PC-3 (cell line): ENCODE data around the gene SMOC2. TPM values are rescaled to one million over a fixed set of nuclear protein-coding genes. Genes with fewer than 3 reads are reported as not detected.

Experiments
- ATAC-seq: fragments of 200-7000 bp; cut with Tn5 transposase; 2 replicates; pipeline ENCODE4 v1.9.1; 2020; ENCODE audit warnings: mild to moderate bottlenecking, moderate library complexity
- BruUV-seq: library from RNA; stranded (reverse); fragments of 400-500 nt; replicated peaks from 2 replicates; lab custom pipeline; 2021; lab: Mats Ljungman, UMichigan
- CTCF ChIA-PET: fragments of 300-600 bp; sonication (Branson Sonifier 250); formaldehyde crosslinking; loops from one replicate; lab custom pipeline; 2022; ENCODE audit warnings: antibody characterized with exemption; lab: Charles Lee
- POLR2A ChIA-PET: fragments of 300-600 bp; sonication (Branson Sonifier 250); formaldehyde crosslinking; loops from one replicate; lab custom pipeline; 2022; ENCODE audit warnings: antibody characterized with exemption; ENCODE audit not compliant: unreplicated experiment; lab: Charles Lee
- DNase-seq: peaks from one replicate; pipeline ENCODE4 v3.0.0-alpha.2; 2015
- H2AFZ ChIP-seq: fragments of 300-600 bp; sonication (generic); 2 replicates; pipeline ENCODE4 v1.6.0; 2016; ENCODE audit warnings: antibody characterized with exemption, low read length
- H3F3A ChIP-seq: fragments of 300-600 bp; sonication (generic); one replicate; pipeline ENCODE4 v1.6.0; 2017; ENCODE audit warnings: antibody characterized with exemption, low read length, control low read depth, mild to moderate bottlenecking; ENCODE audit not compliant: unreplicated experiment
- H3K27ac ChIP-seq: fragments of 300-600 bp; sonication (generic); 2 replicates; pipeline ENCODE4 v1.5.1; 2016; ENCODE audit warnings: mild to moderate bottlenecking, low read length
- H3K27me3 ChIP-seq: fragments of 300-600 bp; sonication (generic); 2 replicates; pipeline ENCODE4 v1.6.1; 2016; ENCODE audit warnings: low read length, mixed read lengths
- H3K36me3 ChIP-seq: fragments of 300-600 bp; sonication (generic); 2 replicates; pipeline ENCODE4 v1.6.1; 2016; ENCODE audit warnings: low read depth, mixed run types, low read length, mixed read lengths
- H3K4me1 ChIP-seq: fragments of 300-600 bp; sonication (generic); 2 replicates; pipeline ENCODE4 v1.5.1; 2016; ENCODE audit warnings: low read length; ENCODE audit not compliant: insufficient read depth
- H3K4me2 ChIP-seq: fragments of 300-600 bp; sonication (generic); 2 replicates; pipeline ENCODE4 v1.6.0; 2016; ENCODE audit warnings: low read length
- H3K4me3 ChIP-seq: fragments of 300-600 bp; sonication (generic); 2 replicates; pipeline ENCODE4 v1.5.1; 2016; ENCODE audit warnings: mild to moderate bottlenecking, low read length, mixed read lengths
- H3K79me2 ChIP-seq: fragments of 300-600 bp; sonication (generic); 2 replicates; pipeline ENCODE4 v1.6.1; 2017; ENCODE audit warnings: low read length, mixed read lengths
- H3K9ac ChIP-seq: fragments of 300-600 bp; sonication (generic); 2 replicates; pipeline ENCODE4 v1.6.0; 2016; ENCODE audit warnings: mild to moderate bottlenecking, low read length
- H3K9me2 ChIP-seq: fragments of 300-600 bp; sonication (generic); replicated peaks from 2 replicates; pipeline ENCODE4 v1.6.1; 2016; ENCODE audit warnings: mixed run types, low read length, mixed read lengths
- H3K9me3 ChIP-seq: fragments of 300-600 bp; sonication (generic); 2 replicates; pipeline ENCODE4 v1.6.1; 2016; ENCODE audit warnings: low read length, mixed read lengths
- H4K20me1 ChIP-seq: fragments of 300-600 bp; sonication (generic); 2 replicates; pipeline ENCODE4 v1.6.1; 2016; ENCODE audit warnings: low read length, mixed read lengths
- EZH2 ChIP-seq: fragments of 300-600 bp; sonication (generic); IDR thresholded peaks from one replicate; pipeline ENCODE4 v1.6.1; 2017; ENCODE audit warnings: antibody characterized with exemption, mild to moderate bottlenecking, low read length; ENCODE audit not compliant: unreplicated experiment
- EZH2phosphoT487 ChIP-seq: fragments of 300-600 bp; sonication (generic); IDR thresholded peaks from 2 replicates; pipeline ENCODE4 v1.6.1; 2018; ENCODE audit warnings: mild to moderate bottlenecking, antibody characterized with exemption, low read length, borderline replicate concordance
- intact Hi-C: fragments of 100-400 bp; cut with micrococcal nuclease; formaldehyde crosslinking; loops from 2 replicates; pipeline ENCODE4 v1.9.0; 2023
- total RNA-seq: library from RNA; depleted of rRNA; stranded (reverse); fragments of >200 nt; gene quantifications from 2 replicates; pipeline ENCODE4 v1.2.3, GENCODE V29; 2014
- TF ChIP-seq, protein P1 (sequence below): fragments of 300-600 bp; sonication (generic); conservative IDR thresholded peaks from 2 replicates; pipeline ENCODE4 v1.5.1; 2017; ENCODE audit warnings: antibody characterized with exemption, low read depth, mild to moderate bottlenecking, low read length

SMOC2 gene
- total RNA-seq, 1 experiment from 2014 or later: not detected

GRCh38 chr6:168498161-168498843 is 57.3 kb downstream of the SMOC2 start:
- H3K9me2 ChIP-seq: no peaks in the 10 kb centered on the region
- H3K9me3 ChIP-seq: no peaks in the 10 kb centered on the region
- BruUV-seq: no TSS peak
- H3K4me3 ChIP-seq: no peak overlapping the region
- no peak overlapping the region for H3K4me2 ChIP-seq
- TF ChIP-seq, protein P1, sequence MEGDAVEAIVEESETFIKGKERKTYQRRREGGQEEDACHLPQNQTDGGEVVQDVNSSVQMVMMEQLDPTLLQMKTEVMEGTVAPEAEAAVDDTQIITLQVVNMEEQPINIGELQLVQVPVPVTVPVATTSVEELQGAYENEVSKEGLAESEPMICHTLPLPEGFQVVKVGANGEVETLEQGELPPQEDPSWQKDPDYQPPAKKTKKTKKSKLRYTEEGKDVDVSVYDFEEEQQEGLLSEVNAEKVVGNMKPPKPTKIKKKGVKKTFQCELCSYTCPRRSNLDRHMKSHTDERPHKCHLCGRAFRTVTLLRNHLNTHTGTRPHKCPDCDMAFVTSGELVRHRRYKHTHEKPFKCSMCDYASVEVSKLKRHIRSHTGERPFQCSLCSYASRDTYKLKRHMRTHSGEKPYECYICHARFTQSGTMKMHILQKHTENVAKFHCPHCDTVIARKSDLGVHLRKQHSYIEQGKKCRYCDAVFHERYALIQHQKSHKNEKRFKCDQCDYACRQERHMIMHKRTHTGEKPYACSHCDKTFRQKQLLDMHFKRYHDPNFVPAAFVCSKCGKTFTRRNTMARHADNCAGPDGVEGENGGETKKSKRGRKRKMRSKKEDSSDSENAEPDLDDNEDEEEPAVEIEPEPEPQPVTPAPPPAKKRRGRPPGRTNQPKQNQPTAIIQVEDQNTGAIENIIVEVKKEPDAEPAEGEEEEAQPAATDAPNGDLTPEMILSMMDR: no peak
- TF ChIP-seq EZH2phosphoT487 (no peak), EZH2 (no peak)
- no peak overlapping the region for H2AFZ ChIP-seq
- intact Hi-C loops: no loop called here
- H3K9ac ChIP-seq: no peak overlapping the region
- no peaks in the 10 kb centered on the region for H3F3A ChIP-seq
- H4K20me1 ChIP-seq: no peaks in the 10 kb centered on the region
- no peaks in the 10 kb centered on the region for H3K36me3 ChIP-seq
- ChIA-PET POLR2A (no interaction called here), CTCF (no interaction called here)
- no peak for DNase-seq
- H3K27me3 ChIP-seq: peaks cover 4% of the 10 kb centered on the region; the same call in 1 of the 2 replicates
- no peak for ATAC-seq
- H3K27ac ChIP-seq: no peak overlapping the region
- no peaks in the 10 kb centered on the region for H3K4me1 ChIP-seq
- no peaks in the 10 kb centered on the region for H3K79me2 ChIP-seq

GRCh38 chr6:168499045-168499650 is 58.2 kb downstream of the SMOC2 start:
- no peak overlapping the region for H2AFZ ChIP-seq
- H3K9me2 ChIP-seq: no peaks in the 10 kb centered on the region
- no peaks in the 10 kb centered on the region for H3K36me3 ChIP-seq
- ChIA-PET POLR2A (no interaction called here), CTCF (no interaction called here)
- no peaks in the 10 kb centered on the region for H3K4me1 ChIP-seq
- H3K27ac ChIP-seq: no peak overlapping the region
- no peak overlapping the region for H3K4me2 ChIP-seq
- TF ChIP-seq EZH2 (no peak), EZH2phosphoT487 (no peak)
- no peak for ATAC-seq
- no peaks in the 10 kb centered on the region for H3K9me3 ChIP-seq
- DNase-seq: no peak
- no peaks in the 10 kb centered on the region for H3F3A ChIP-seq
- peaks cover 4% of the 10 kb centered on the region; the same call in 1 of the 2 replicates for H3K27me3 ChIP-seq
- BruUV-seq: no TSS peak
- H4K20me1 ChIP-seq: no peaks in the 10 kb centered on the region
- H3K9ac ChIP-seq: no peak overlapping the region
- no peak overlapping the region for H3K4me3 ChIP-seq
- H3K79me2 ChIP-seq: no peaks in the 10 kb centered on the region
- intact Hi-C loops: no loop called here

DNA sequence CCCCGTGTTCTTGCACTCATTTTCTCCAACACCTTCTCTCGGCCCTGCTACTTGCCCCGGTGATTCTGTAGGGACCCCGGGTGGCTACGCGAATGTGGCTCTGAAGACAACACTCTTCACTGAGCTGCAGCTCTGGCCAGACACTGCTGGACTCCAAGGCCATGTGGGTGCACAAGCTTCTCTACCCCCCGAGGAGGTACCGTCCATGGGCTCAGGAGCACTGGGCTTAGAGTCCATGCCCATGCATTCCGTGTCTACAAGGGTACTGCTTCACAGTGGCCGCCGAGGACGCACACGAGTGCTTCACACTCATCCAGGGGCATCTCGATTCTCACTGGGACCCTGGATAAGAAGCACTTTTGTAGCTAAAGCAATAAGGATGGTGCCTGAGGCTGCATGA is 59.5 kb downstream of the SMOC2 start:
- Histone ChIP-seq H2AFZ (no peak overlapping the region), H3K4me3 (no peak overlapping the region), H3K9me2 (no peaks in the 10 kb centered on the region), H3K9me3 (no peaks in the 10 kb centered on the region), H3K27me3 (peaks cover 4% of the 10 kb centered on the region; the same call in 1 of the 2 replicates), H3K9ac (no peak overlapping the region), H3K4me2 (no peak overlapping the region), H3K79me2 (no peaks in the 10 kb centered on the region), H3K36me3 (no peaks in the 10 kb centered on the region), H3F3A (no peaks in the 10 kb centered on the region), H3K4me1 (no peaks in the 10 kb centered on the region), H4K20me1 (no peaks in the 10 kb centered on the region), H3K27ac (no peak overlapping the region)
- intact Hi-C loops: no loop called here
- TF ChIP-seq EZH2 (no peak), EZH2phosphoT487 (no peak)
- TF ChIP-seq, protein P1: no peak
- ChIA-PET POLR2A (no interaction called here), CTCF (no interaction called here)
- DNase-seq (no peak), ATAC-seq (no peak)
- no TSS peak for BruUV-seq
